Right lobe of liver (tissue), 6 donors: Measurements from ENCODE around the gene CADM2. TPM values are rescaled to one million over a fixed set of nuclear protein-coding genes. Genes with fewer than 3 reads are reported as not detected.

Experiments
- ATAC-seq, 4 donors: fragments of 200-7000 bp; cut with Tn5 transposase; one replicate each; pipeline ENCODE4 v1.9.1; 2020; ENCODE audit warnings: mild to moderate bottlenecking in 4 of 4, moderate library complexity in 4 of 4
- DNase-seq, 3 donors: peaks; one replicate each; pipeline ENCODE4 v3.0.0-alpha.2; 2020
- H3K27ac ChIP-seq, 3 donors: fragments of 200-600 bp; one replicate each; pipeline ENCODE4 v1.8.0; 2022
- H3K27me3 ChIP-seq, 2 donors: fragments of 200-600 bp; one replicate each; pipeline ENCODE4 v1.8.0; 2022
- H3K36me3 ChIP-seq, 4 donors: fragments of 200-600 bp; sonication (generic) in 1 of 4; one replicate each; pipeline versions ENCODE4 v1.5.1 to v1.8.0; 2017 to 2022; ENCODE audit warnings: control low read depth in 1 of 4
- H3K4me1 ChIP-seq, 4 donors: fragments of 200-600 bp; sonication (generic) in 1 of 4; one replicate each; pipeline versions ENCODE4 v1.5.1 to v1.8.0; 2017 to 2022; ENCODE audit warnings: control low read depth in 1 of 4
- H3K4me3 ChIP-seq, 3 donors: fragments of 200-600 bp; one replicate each; pipeline ENCODE4 v1.8.0; 2022
- H3K9me3 ChIP-seq, 4 donors: fragments of 200-600 bp; sonication (generic) in 1 of 4; one replicate each; pipeline versions ENCODE4 v1.5.1 to v1.8.0; 2017 to 2022; ENCODE audit warnings: control low read depth in 1 of 4
- CTCF ChIP-seq, 4 donors: fragments of 200-600 bp in 3 of 4; fragments of 450-650 bp in 1 of 4; IDR thresholded peaks; one replicate each; pipeline versions ENCODE4 v1.5.1 to v1.8.0; 2016 to 2022; ENCODE audit warnings: antibody characterized with exemption in 4 of 4, mild to moderate bottlenecking in 2 of 4
- POLR2A ChIP-seq: fragments of 450-650 bp; IDR thresholded peaks from one replicate; pipeline ENCODE4 v1.6.1; 2017; ENCODE audit warnings: antibody characterized with exemption, mild to moderate bottlenecking
- WGBS: methylation state at CpG from one replicate; pipeline ENCODE4 v1.1.6; 2018; ENCODE audit warnings: low coverage, low lambda C conversion rate; ENCODE audit not compliant: insufficient coverage; ENCODE audit errors: missing lambda C conversion rate; 5-methylcytosine and 5-hydroxymethylcytosine counted together
- intact Hi-C, 2 donors: fragments of 100-400 bp; cut with DNase I; formaldehyde crosslinking; loops; one replicate each; pipeline versions ENCODE4 v1.11.2 to v1.14.1; 2022
- total RNA-seq, 6 experiments: library from RNA; depleted of rRNA in 2 of 6; stranded (reverse); fragments of >200 nt in 2 of 6; fragmentation: NEBNext Ultra II Directional in 3 of 6; extraction: Animal tissue kit (Norgen Biotek cat#: 25700) in 3 of 6; gene quantifications; one replicate each; pipeline versions ENCODE4 v1.1.0 to v1.2.4, GENCODE V29; 2016 to 2023
- donor health status: DM: no; HTN: yes; CAD: no.
- donor health status: DM: no; HTN: no; CAD: no.
- donor health status: DM: no; HTN: no; CAD: no.
- donor health status: DM: no; HTN: yes; CAD: no.
- donor health status: DM: no; HTN: yes; CAD: no.

Gene CADM2
- total RNA-seq, 6 experiments from 2014 or later, result under 0.01 to 1.7 (median 0.15) TPM

- DNase-seq, result no peak
- no peak overlapping the region for H3K27ac ChIP-seq
- intact Hi-C loops, result no loop called here
- H3K27me3 ChIP-seq, result no peaks in the 10 kb centered on the region
- 29% methylated on average over 1 of the region's 1 CpG for WGBS
- H3K36me3 ChIP-seq, result no peaks in the 10 kb centered on the region
- ATAC-seq, result no peak
- no peak overlapping the region for H3K4me3 ChIP-seq
- TF ChIP-seq POLR2A, result no peak
- TF ChIP-seq CTCF (IDR thresholded peaks at IDR 0.05), result no peak
- no peaks in the 10 kb centered on the region for H3K9me3 ChIP-seq
- H3K4me1 ChIP-seq, result no peaks in the 10 kb centered on the region
Observed at GRCh38 chr3:85264381-85264780, 305.6 kb downstream of the CADM2 start.

- intact Hi-C loops, result no loop called here
- 17% methylated on average over 1 of the region's 1 CpG for WGBS
- H3K4me3 ChIP-seq, result no peak overlapping the region
- no peak for ATAC-seq
- no peaks in the 10 kb centered on the region for H3K4me1 ChIP-seq
- no peaks in the 10 kb centered on the region for H3K9me3 ChIP-seq
- H3K27ac ChIP-seq, result no peak overlapping the region
- H3K36me3 ChIP-seq, result no peaks in the 10 kb centered on the region
- TF ChIP-seq CTCF (IDR thresholded peaks at IDR 0.05), result no peak
- no peak for TF ChIP-seq POLR2A
- no peaks in the 10 kb centered on the region for H3K27me3 ChIP-seq
- DNase-seq, result no peak
Observed at GRCh38 chr3:85270488-85270887, 311.7 kb downstream of the CADM2 start.

- no peak for ATAC-seq
- Histone ChIP-seq H3K4me3 (no peak overlapping the region), H3K27ac (no peak overlapping the region), H3K9me3 (no peaks in the 10 kb centered on the region), H3K27me3 (no peaks in the 10 kb centered on the region), H3K36me3 (no peaks in the 10 kb centered on the region), H3K4me1 (no peaks in the 10 kb centered on the region)
- no peak for TF ChIP-seq POLR2A
- TF ChIP-seq CTCF (IDR thresholded peaks at IDR 0.05), result no peak
- no peak for DNase-seq
- intact Hi-C loops, result no loop called here
Observed at GRCh38 chr3:85271911-85272310, 313.1 kb downstream of the CADM2 start.

- ATAC-seq, result no peak
- H3K9me3 ChIP-seq, result no peaks in the 10 kb centered on the region
- H3K4me1 ChIP-seq, result no peaks in the 10 kb centered on the region
- no peaks in the 10 kb centered on the region for H3K27me3 ChIP-seq
- TF ChIP-seq CTCF (IDR thresholded peaks at IDR 0.05), result no peak
- no peak for TF ChIP-seq POLR2A
- no peak overlapping the region for H3K4me3 ChIP-seq
- DNase-seq, result no peak
- intact Hi-C loops, result no loop called here
- H3K36me3 ChIP-seq, result no peaks in the 10 kb centered on the region
- no peak overlapping the region for H3K27ac ChIP-seq
Observed at GRCh38 chr3:85288257-85288656, 329.5 kb downstream of the CADM2 start.

GRCh38 chr3:85297291-85297690 lies 338.5 kb downstream of the CADM2 start:
- no peaks in the 10 kb centered on the region for H3K36me3 ChIP-seq
- no peak overlapping the region for H3K4me3 ChIP-seq
- H3K27ac ChIP-seq, result no peak overlapping the region
- DNase-seq (no peak), ATAC-seq (no peak)
- H3K9me3 ChIP-seq, result no peaks in the 10 kb centered on the region
- intact Hi-C loops, result no loop called here
- no peaks in the 10 kb centered on the region for H3K4me1 ChIP-seq
- TF ChIP-seq POLR2A (no peak), CTCF (IDR thresholded peaks at IDR 0.05) (no peak)
- no peaks in the 10 kb centered on the region for H3K27me3 ChIP-seq
